GM23338 (cell line): ENCODE measurements around the gene FOXJ3. TPM values are rescaled to one million over a fixed set of nuclear protein-coding genes. Genes with fewer than 3 reads are reported as not detected.

ENCODE experiments used
- ATAC-seq: fragments of 200-7000 bp; cut with Tn5 transposase; 3 replicates; pipeline ENCODE4 v1.9.1; 2020
- DNase-seq: peaks from one replicate; pipeline ENCODE4 v3.0.0-alpha.2; 2015; ENCODE audit warnings: low spot score
- H2AFZ ChIP-seq: fragments of 200-600 bp; sonication (generic); 2 replicates; pipeline ENCODE4 v1.8.0; 2016; ENCODE audit warnings: antibody characterized with exemption, mild to moderate bottlenecking, moderate library complexity
- H3F3A ChIP-seq: fragments of 200-600 bp; sonication (generic); replicated peaks from 2 replicates; pipeline ENCODE4 v1.8.0; 2017; ENCODE audit warnings: antibody characterized with exemption, mixed run types, low read depth
- H3K27ac ChIP-seq: fragments of 200-600 bp; sonication (generic); 2 replicates; pipeline ENCODE4 v1.6.1; 2016; ENCODE audit warnings: low read depth
- H3K27me3 ChIP-seq: fragments of 200-600 bp; sonication (generic); 2 replicates; pipeline ENCODE4 v1.8.0; 2016; ENCODE audit warnings: mild to moderate bottlenecking, mixed run types, moderate library complexity; ENCODE audit not compliant: insufficient read depth
- H3K36me3 ChIP-seq: fragments of 200-600 bp; sonication (generic); 2 replicates; pipeline ENCODE4 v1.8.0; 2016; ENCODE audit warnings: mild to moderate bottlenecking; ENCODE audit not compliant: insufficient read depth
- H3K4me1 ChIP-seq: fragments of 200-600 bp; sonication (generic); 2 replicates; pipeline ENCODE4 v1.8.0; 2016; ENCODE audit warnings: mild to moderate bottlenecking, moderate library complexity; ENCODE audit not compliant: insufficient read depth
- H3K4me2 ChIP-seq: fragments of 200-600 bp; sonication (generic); 2 replicates; pipeline ENCODE4 v1.7.1; 2017; ENCODE audit warnings: mixed run types
- H3K4me3 ChIP-seq: fragments of 200-600 bp; sonication (generic); 2 replicates; pipeline ENCODE4 v1.6.1; 2016; ENCODE audit warnings: mixed run types
- H3K79me2 ChIP-seq: fragments of 200-600 bp; sonication (generic); replicated peaks from 2 replicates; pipeline ENCODE4 v1.8.0; 2017; ENCODE audit warnings: mild to moderate bottlenecking; ENCODE audit not compliant: insufficient read depth
- H3K9me2 ChIP-seq: fragments of 200-600 bp; sonication (generic); 2 replicates; pipeline ENCODE4 v1.8.0; 2017; ENCODE audit not compliant: insufficient read depth
- H4K20me1 ChIP-seq: fragments of 200-600 bp; sonication (generic); replicated peaks from 2 replicates; pipeline ENCODE4 v1.8.0; 2017; ENCODE audit warnings: mild to moderate bottlenecking; ENCODE audit not compliant: insufficient read depth
- H3K27ac Mint-ChIP-seq: 2 replicates; pipeline ENCODE4 v1.8.0; 2020; ENCODE audit warnings: inconsistent platforms, mild to moderate bottlenecking, moderate library complexity, mixed read lengths
- H3K27me3 Mint-ChIP-seq: 3 replicates; pipeline ENCODE4 v1.8.0; 2022; ENCODE audit warnings: low read depth, mild to moderate bottlenecking, moderate library complexity, mixed read lengths, inconsistent platforms; ENCODE audit not compliant: insufficient read depth, poor library complexity
- H3K36me3 Mint-ChIP-seq: 3 replicates; pipeline ENCODE4 v1.8.0; 2021; ENCODE audit warnings: low read depth, mild to moderate bottlenecking, inconsistent platforms, moderate library complexity, mixed read lengths
- H3K4me1 Mint-ChIP-seq: 3 replicates; pipeline ENCODE4 v1.8.0; 2020; ENCODE audit warnings: mild to moderate bottlenecking, inconsistent platforms, mixed read lengths
- H3K4me3 Mint-ChIP-seq: 3 replicates; pipeline ENCODE4 v1.8.0; 2021; ENCODE audit warnings: moderate library complexity, mild to moderate bottlenecking, inconsistent platforms, mixed read lengths
- H3K9me3 Mint-ChIP-seq: 3 replicates; pipeline ENCODE4 v1.8.0; 2020; ENCODE audit warnings: moderate library complexity, mild to moderate bottlenecking, inconsistent platforms, mixed read lengths
- EZH2 ChIP-seq: fragments of 200-600 bp; sonication (generic); IDR thresholded peaks from one replicate; pipeline ENCODE4 v1.8.0; 2017; ENCODE audit warnings: antibody characterized with exemption, mild to moderate bottlenecking, low read depth; ENCODE audit not compliant: unreplicated experiment
- POLR2AphosphoS5 ChIP-seq: IDR thresholded peaks from 2 replicates; pipeline ENCODE4 v1.6.1; 2016; ENCODE audit warnings: antibody characterized with exemption, low read depth
- STAT1 ChIP-seq: IDR thresholded peaks from one replicate; pipeline ENCODE4 v1.6.1; 2016; ENCODE audit warnings: antibody characterized with exemption; ENCODE audit not compliant: unreplicated experiment
- polyA plus RNA-seq: library from polyadenylated mRNA; unstranded; fragments of >200 nt; fragmentation: Nextera tagmentation; extraction: Ambion mirVana; gene quantifications from 2 replicates; pipeline ENCODE4 v1.2.1, GENCODE V29; 2016
- total RNA-seq: library from RNA; depleted of rRNA; stranded (reverse); fragments of >200 nt; shearing (Covaris generic); gene quantifications from 2 replicates; pipeline ENCODE4 v1.2.3, GENCODE V29; 2014
- TF ChIP-seq, protein P1 (sequence below), 2 experiments: fragments of 200-600 bp in 1 of 2; sonication (generic) in 1 of 2; conservative IDR thresholded peaks; 2 replicates each; pipeline versions ENCODE4 v1.5.1 to v1.6.1; 2016 to 2017; ENCODE audit warnings: antibody characterized with exemption in 2 of 2, low read depth in 2 of 2, mild to moderate bottlenecking in 2 of 2, moderate library complexity in 1 of 2
- TF ChIP-seq, protein P2 (sequence below): fragments of 250-450 bp; sonication (Bioruptor Pico); IDR thresholded peaks from 2 replicates; pipeline ENCODE4 v1.5.0; 2020; ENCODE audit warnings: mild to moderate bottlenecking, moderate library complexity

The FOXJ3 gene
- total and polyA plus RNA-seq, 2 experiments from 2014 or later, result 36.6 to 53.3 TPM

- TF ChIP-seq, protein P1, sequence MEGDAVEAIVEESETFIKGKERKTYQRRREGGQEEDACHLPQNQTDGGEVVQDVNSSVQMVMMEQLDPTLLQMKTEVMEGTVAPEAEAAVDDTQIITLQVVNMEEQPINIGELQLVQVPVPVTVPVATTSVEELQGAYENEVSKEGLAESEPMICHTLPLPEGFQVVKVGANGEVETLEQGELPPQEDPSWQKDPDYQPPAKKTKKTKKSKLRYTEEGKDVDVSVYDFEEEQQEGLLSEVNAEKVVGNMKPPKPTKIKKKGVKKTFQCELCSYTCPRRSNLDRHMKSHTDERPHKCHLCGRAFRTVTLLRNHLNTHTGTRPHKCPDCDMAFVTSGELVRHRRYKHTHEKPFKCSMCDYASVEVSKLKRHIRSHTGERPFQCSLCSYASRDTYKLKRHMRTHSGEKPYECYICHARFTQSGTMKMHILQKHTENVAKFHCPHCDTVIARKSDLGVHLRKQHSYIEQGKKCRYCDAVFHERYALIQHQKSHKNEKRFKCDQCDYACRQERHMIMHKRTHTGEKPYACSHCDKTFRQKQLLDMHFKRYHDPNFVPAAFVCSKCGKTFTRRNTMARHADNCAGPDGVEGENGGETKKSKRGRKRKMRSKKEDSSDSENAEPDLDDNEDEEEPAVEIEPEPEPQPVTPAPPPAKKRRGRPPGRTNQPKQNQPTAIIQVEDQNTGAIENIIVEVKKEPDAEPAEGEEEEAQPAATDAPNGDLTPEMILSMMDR (conservative IDR thresholded peaks at IDR 0.05; ENCODE audit: low read depth in 2 of 2), result no peak
- TF ChIP-seq POLR2AphosphoS5 (no peak), EZH2 (no peak)
- TF ChIP-seq, protein P2, sequence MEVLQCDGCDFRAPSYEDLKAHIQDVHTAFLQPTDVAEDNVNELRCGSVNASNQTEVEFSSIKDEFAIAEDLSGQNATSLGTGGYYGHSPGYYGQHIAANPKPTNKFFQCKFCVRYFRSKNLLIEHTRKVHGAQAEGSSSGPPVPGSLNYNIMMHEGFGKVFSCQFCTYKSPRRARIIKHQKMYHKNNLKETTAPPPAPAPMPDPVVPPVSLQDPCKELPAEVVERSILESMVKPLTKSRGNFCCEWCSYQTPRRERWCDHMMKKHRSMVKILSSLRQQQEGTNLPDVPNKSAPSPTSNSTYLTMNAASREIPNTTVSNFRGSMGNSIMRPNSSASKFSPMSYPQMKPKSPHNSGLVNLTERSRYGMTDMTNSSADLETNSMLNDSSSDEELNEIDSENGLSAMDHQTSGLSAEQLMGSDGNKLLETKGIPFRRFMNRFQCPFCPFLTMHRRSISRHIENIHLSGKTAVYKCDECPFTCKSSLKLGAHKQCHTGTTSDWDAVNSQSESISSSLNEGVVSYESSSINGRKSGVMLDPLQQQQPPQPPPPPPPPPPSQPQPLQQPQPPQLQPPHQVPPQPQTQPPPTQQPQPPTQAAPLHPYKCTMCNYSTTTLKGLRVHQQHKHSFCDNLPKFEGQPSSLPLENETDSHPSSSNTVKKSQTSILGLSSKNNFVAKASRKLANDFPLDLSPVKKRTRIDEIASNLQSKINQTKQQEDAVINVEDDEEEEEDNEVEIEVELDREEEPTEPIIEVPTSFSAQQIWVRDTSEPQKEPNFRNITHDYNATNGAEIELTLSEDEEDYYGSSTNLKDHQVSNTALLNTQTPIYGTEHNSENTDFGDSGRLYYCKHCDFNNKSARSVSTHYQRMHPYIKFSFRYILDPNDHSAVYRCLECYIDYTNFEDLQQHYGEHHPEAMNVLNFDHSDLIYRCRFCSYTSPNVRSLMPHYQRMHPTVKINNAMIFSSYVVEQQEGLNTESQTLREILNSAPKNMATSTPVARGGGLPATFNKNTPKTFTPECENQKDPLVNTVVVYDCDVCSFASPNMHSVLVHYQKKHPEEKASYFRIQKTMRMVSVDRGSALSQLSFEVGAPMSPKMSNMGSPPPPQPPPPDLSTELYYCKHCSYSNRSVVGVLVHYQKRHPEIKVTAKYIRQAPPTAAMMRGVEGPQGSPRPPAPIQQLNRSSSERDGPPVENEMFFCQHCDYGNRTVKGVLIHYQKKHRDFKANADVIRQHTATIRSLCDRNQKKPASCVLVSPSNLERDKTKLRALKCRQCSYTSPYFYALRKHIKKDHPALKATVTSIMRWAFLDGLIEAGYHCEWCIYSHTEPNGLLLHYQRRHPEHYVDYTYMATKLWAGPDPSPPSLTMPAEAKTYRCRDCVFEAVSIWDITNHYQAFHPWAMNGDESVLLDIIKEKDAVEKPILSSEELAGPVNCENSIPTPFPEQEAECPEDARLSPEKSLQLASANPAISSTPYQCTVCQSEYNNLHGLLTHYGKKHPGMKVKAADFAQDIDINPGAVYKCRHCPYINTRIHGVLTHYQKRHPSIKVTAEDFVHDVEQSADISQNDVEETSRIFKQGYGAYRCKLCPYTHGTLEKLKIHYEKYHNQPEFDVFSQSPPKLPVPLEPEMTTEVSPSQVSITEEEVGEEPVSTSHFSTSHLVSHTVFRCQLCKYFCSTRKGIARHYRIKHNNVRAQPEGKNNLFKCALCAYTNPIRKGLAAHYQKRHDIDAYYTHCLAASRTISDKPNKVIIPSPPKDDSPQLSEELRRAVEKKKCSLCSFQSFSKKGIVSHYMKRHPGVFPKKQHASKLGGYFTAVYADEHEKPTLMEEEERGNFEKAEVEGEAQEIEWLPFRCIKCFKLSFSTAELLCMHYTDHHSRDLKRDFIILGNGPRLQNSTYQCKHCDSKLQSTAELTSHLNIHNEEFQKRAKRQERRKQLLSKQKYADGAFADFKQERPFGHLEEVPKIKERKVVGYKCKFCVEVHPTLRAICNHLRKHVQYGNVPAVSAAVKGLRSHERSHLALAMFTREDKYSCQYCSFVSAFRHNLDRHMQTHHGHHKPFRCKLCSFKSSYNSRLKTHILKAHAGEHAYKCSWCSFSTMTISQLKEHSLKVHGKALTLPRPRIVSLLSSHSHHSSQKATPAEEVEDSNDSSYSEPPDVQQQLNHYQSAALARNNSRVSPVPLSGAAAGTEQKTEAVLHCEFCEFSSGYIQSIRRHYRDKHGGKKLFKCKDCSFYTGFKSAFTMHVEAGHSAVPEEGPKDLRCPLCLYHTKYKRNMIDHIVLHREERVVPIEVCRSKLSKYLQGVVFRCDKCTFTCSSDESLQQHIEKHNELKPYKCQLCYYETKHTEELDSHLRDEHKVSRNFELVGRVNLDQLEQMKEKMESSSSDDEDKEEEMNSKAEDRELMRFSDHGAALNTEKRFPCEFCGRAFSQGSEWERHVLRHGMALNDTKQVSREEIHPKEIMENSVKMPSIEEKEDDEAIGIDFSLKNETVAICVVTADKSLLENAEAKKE (CRISPR knock-in tag), result no peak
Observed at GRCh38 chr1:42171679-42172266, 163.3 kb downstream of the FOXJ3 start (continued).

- H3K36me3 ChIP-seq, result no peaks in the 10 kb centered on the region
- H3K4me3 ChIP-seq, result no peak overlapping the region
- no peaks in the 10 kb centered on the region for H3F3A ChIP-seq
- no peaks in the 10 kb centered on the region for H3K36me3 Mint-ChIP-seq
- no peaks in the 10 kb centered on the region for H3K4me1 ChIP-seq
- no peak overlapping the region; the same call in 1 of the 2 replicates for H3K27ac Mint-ChIP-seq
- no peak overlapping the region for H3K4me2 ChIP-seq
- no peaks in the 10 kb centered on the region; the same call in 2 of the 3 replicates for H3K9me3 Mint-ChIP-seq
- H3K27me3 ChIP-seq, result no peaks in the 10 kb centered on the region
- no peak for DNase-seq
- no peaks in the 10 kb centered on the region for H3K79me2 ChIP-seq
- no peaks in the 10 kb centered on the region for H3K9me2 ChIP-seq
- H2AFZ ChIP-seq, result no peak overlapping the region
- peaks cover 15% of the 10 kb centered on the region for H3K27me3 Mint-ChIP-seq
- peaks cover 11% of the 10 kb centered on the region; the same call in 2 of the 3 replicates for H3K4me1 Mint-ChIP-seq
- H4K20me1 ChIP-seq, result no peaks in the 10 kb centered on the region
- H3K27ac ChIP-seq, result no peak overlapping the region
- H3K4me3 Mint-ChIP-seq, result no peak overlapping the region
- ATAC-seq, result no peak
- TF ChIP-seq POLR2AphosphoS5 (no peak), STAT1 (no peak)
- TF ChIP-seq, protein P2 (CRISPR knock-in tag), result no peak
Observed at GRCh38 chr1:42170779-42171621, 164.0 kb downstream of the FOXJ3 start.
